Activated effector memory CD4-positive, alpha-beta T cell treated with Interleukin-2 at 50 U/mL for 16 hours (primary cell): ENCODE results near the gene NMNAT3.

ENCODE experiments used
- DNase-seq: peaks from one replicate; pipeline ENCODE4 v3.0.0-alpha.2; 2020

NMNAT3 gene

GRCh38 chr3:139517321-139518065, 160.3 kb downstream of the NMNAT3 start:
- no peak for DNase-seq

GRCh38 chr3:139514741-139515140, 163.0 kb downstream of the NMNAT3 start:
- no peak for DNase-seq
